ACC112 (cell line): Measurements from ENCODE around the gene CD40LG.

Source experiments
- H2AFZ ChIP-seq: fragments of 200-600 bp; sonication (generic); one replicate; pipeline ENCODE4 v1.6.0; 2017; ENCODE audit warnings: antibody characterized with exemption, low read length; ENCODE audit not compliant: unreplicated experiment
- H3K27ac ChIP-seq: fragments of 200-600 bp; sonication (generic); 2 replicates; pipeline ENCODE4 v1.5.1; 2014; ENCODE audit warnings: low read depth, mild to moderate bottlenecking, antibody characterized with exemption, low read length, moderate library complexity
- H3K27me3 ChIP-seq: fragments of 200-600 bp; sonication (generic); 2 replicates; pipeline ENCODE4 v1.6.1; 2014; ENCODE audit warnings: mild to moderate bottlenecking, antibody characterized with exemption, low read length, moderate library complexity, mixed read lengths; ENCODE audit not compliant: insufficient read depth
- H3K36me3 ChIP-seq: fragments of 200-600 bp; sonication (generic); 2 replicates; pipeline ENCODE4 v1.6.1; 2016; ENCODE audit warnings: mild to moderate bottlenecking, antibody characterized with exemption, low read length, moderate library complexity, mixed read lengths; ENCODE audit not compliant: insufficient read depth
- H3K4me1 ChIP-seq: fragments of 200-600 bp; sonication (generic); one replicate; pipeline ENCODE4 v1.6.1; 2016; ENCODE audit warnings: low read length, mixed read lengths; ENCODE audit not compliant: insufficient read depth, unreplicated experiment, control insufficient read depth
- H3K4me3 ChIP-seq: fragments of 200-600 bp; sonication (generic); 2 replicates; pipeline ENCODE4 v1.5.1; 2014; ENCODE audit warnings: mild to moderate bottlenecking, low read depth, low read length
- H3K79me2 ChIP-seq: fragments of 200-600 bp; sonication (generic); one replicate; pipeline ENCODE4 v1.6.0; 2016; ENCODE audit warnings: low read length; ENCODE audit not compliant: control insufficient read depth, unreplicated experiment, insufficient read depth

The CD40LG gene

GRCh38 chrX:136694431-136695087, 46.6 kb downstream of the CD40LG start:
- Histone ChIP-seq H3K4me1 (peaks cover 8% of the 10 kb centered on the region), H3K27ac (no peak overlapping the region), H3K79me2 (no peaks in the 10 kb centered on the region), H3K36me3 (no peaks in the 10 kb centered on the region), H3K4me3 (no peak overlapping the region), H2AFZ (no peak overlapping the region), H3K27me3 (no peaks in the 10 kb centered on the region)

DNA sequence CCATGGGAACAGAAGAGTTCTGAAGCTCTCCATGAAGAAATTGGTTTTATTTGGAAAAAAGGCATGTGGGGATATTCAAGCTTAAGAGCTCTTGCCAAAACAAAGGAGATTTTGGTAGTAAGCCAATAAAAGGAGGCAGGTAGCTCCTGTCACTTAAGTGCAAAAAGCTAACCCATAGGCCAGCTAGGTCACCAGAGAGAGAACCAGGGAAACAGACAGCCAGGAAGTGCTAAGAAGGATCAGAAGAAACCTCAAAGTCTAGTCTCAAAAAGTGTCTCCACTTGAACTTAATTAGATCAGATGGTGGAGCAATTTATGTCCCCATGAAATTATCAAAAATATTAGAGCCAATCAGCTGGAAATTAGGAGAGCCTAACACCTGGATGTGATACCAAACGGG, 49.2 kb downstream of the CD40LG start:
- Histone ChIP-seq H3K27ac (no peak overlapping the region), H2AFZ (no peak overlapping the region), H3K4me3 (no peak overlapping the region), H3K79me2 (no peaks in the 10 kb centered on the region), H3K36me3 (no peaks in the 10 kb centered on the region), H3K27me3 (no peaks in the 10 kb centered on the region), H3K4me1 (no peaks in the 10 kb centered on the region)

- Histone ChIP-seq H3K4me3 (no peak overlapping the region), H3K36me3 (no peaks in the 10 kb centered on the region), H3K4me1 (peaks cover 11% of the 10 kb centered on the region), H3K27me3 (no peaks in the 10 kb centered on the region), H3K79me2 (no peaks in the 10 kb centered on the region), H3K27ac (no peak overlapping the region), H2AFZ (no peak overlapping the region)
Observed at GRCh38 chrX:136708348-136708747, 60.4 kb downstream of the CD40LG start.
